Measurements from ENCODE around the gene RFX2.
"Not testable (repeated sequence)": the region's sequence is repeated elsewhere in the genome, so short reads cannot be mapped to it uniquely, and the experiment has no call there.

Gene RFX2

DNA sequence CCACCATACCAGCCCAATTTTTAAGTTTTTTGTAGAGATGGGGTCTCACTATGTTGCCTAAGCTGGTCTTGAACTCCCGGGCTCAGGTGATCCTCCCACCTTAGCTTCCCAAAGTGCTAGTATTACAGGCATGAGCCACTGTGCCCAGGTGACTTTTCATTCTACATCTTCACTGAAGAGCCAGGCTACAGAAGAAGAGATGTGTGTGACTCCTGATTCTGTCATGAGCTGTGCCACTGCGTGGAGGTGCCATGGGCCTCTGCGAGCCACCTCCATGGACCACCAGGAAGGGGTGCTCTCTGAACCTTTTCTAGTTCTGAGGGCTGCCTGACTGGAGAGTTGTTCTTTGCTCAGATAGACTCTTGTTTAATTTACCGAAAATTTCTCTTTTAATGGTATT lies 75.8 kb downstream of the RFX2 start:
- no peak for DNase-seq

DNA sequence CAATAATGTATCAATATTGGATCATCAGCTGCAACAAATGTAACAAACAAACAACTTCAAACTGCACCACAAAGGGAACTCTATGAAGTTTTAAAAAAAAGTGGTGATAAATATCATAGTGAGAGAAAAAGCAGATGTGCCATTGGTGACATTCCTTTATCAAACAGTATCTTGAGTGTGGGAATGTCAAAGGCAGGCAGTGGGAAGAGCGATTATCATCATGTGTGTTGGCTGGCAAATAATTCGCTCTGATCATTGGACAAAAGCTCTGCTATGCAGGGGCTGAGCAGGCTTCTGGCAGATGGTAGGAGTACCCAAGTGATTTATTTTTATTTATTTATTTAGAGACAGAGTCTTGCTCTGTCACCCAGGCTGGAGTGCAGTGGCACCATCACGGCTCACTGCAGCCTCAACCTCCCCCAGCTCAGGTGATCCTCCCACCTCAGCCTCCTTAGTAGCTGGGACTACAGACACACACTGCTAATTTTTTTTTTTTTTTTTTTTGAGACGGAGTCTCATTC lies 76.5 kb downstream of the RFX2 start:
- no peak for DNase-seq

DNA sequence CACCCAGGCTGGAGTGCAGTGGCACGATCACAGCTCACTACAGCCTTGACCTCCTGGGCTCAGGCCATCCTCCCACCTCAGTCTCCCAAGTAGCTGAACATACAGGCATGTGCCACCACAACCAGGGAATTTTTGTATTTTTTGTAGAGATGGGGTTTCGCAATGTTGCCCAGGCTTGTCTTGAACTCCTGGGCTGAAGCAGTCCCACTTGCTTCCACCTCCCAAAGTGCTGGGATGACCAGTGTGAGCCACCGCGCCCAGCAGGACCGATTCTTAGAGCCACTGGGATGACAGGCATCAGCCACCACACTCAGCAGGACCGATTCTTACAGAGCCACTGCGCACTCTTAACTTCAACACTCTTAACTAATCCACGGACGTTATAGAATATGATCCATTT lies 77.5 kb downstream of the RFX2 start:
- no peak for DNase-seq

DNA sequence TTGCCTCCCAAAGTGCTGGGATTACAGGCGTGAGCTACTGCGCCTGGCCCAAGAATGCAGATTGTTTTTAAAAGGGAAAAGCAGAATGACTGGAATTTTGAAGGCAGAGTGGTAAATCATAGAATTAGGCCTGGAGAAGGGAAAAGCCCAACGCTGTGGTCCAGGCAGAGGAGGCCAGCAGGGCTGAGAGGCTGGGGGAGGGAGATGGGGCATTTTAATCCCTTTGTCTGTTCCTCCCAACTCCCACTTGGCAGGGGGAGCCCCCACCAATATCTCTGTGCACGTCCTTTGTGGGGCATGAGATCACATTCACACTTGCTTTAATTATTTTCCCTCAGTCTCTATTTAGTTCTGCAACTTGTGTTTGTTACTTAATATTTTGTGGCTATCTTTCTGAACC lies 77.9 kb downstream of the RFX2 start:
- DNase-seq: no peak

DNA sequence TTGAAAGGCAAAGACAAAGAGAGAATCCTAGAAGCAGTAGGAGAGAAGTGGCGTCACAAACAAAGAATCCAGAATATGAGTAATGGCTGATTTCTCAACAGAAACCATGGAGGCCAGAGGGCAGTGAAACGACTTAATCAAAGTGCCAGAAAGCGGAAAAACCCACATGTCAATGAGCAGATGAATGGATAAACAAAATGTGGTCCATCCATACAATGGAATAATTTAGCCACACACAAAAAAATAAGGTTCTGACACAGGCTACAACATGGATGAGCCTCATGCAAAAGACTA lies 80.1 kb downstream of the RFX2 start:
- DNase-seq: no peak

DNA sequence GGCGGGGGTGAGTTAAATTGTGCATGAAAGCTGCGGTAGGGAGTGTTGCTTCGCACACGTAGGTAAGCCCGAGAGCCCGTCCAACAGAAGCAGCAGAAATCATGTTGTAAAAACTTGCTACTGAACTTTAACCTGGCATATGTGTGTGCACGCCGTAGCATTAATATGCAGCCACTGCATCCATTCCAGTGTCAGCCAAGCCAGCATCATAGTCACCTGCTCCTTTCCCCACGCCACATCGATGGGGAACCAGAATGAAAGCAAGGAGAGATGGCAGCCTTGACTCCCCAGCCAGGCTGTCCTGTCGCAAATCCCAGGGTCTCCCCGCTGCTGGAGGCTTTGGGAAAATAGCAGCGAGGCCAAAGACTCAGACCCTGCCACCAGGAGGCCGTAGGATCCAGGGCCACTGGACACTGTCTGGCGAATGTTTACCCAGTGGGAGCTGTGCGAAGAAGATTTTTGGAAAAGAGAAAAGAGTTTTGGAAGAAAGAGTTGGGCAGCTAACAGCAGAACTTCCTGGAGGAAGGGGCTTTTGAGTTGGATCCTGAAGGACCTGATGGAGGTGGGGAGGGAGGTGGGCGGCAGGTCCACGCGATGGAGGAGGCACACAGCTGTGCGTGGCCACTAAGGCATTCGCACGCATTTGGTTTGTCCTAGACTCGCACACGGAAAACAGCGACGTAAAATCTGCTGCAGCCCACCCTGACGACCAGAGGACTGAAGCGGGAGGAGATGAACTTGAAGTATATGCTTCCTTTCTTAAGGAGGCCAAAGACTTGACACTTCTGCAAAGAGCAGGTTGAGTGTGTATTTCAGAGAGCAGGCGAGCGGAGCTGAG lies 83.7 kb downstream of the RFX2 start:
- no peak for DNase-seq

DNA sequence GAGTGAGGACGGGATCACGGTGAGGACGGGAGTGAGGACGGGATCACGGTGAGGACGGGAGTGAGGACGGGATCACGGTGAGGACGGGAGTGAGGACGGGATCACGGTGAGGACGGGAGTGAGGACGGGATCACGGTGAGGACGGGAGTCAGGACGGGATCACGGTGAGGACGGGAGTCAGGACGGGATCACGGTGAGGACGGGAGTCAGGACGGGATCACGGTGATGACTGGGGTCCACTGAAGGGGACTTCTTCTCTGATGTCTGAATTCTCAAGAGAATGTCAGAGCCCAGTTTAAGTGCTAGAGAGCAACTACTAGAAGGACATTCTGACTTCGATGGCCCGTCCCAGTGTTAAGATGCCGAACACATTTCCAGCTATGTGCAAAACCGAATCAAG lies 85.5 kb downstream of the RFX2 start:
- DNase-seq: not testable (repeated sequence)

DNA sequence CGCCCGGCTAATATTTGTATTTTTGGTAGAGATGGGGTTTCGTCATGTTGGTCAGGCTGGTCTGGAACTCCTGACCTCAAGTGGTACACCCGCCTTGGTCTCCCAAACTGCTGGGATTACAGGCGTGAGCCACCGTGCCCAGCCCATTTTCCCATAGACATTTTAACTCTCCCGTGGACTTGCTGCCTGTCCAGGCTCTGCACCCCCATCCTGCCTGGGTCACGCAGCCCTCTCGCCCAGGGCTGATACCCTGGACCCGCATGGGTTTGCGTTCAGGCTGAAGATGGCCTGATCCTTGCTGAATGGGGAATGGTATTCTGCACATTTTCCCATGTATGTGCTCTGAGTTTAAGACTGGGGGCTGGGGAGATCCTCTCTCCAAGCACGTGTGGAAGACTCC lies 86.4 kb downstream of the RFX2 start:
- DNase-seq: no peak

DNA sequence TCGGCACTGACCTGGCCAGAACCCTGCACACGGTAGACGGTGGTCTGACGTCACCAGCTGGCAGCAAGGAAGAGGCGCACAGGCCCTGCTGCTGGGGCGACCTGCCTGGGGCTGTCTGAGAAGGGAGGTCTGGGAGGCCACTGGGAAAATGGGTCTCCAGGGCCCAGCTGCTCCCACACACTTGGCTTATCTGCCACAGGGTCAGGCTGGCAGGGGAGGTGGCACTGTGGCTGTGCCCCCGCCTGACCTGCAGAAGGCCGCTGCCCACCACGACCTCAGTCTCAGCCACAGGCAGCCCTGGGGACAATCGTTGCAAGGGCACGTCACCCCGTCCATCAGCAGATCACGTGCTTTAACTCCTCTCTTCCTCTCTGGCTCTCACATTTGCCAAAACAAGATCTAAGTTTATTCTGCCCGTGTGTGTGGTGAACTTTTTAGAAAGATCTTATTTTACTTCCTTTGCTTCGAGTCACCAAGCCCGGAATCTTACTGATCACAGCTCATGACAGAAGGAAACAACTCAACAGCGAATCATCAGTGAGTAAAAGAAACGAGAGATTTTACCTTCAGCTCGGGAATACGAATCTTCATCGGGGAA lies 87.1 kb downstream of the RFX2 start:
- no peak for DNase-seq

DNA sequence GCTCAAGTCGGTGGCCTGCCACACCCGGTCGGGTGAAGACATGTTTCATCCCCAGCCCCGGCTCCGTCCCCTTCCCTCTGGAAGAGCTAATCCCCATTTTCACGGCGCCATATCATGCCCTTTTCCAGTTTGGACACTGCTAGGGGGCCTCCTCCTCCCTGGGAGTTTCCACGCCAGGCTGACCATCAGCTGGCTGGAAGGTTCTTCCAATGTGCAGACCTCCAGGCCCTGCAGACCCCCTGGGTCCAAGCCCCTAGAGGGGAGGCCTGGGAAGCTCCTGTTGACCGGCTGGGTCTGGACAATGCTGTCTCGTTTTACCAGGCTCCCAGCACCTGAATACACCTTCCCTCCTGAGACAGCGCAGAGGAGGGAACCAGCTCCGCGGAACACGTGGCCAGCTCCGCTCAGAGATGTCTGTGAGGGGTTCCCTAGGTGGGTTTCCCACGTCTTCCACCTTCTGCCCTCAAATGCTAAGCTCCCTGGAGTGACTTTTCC lies 87.7 kb downstream of the RFX2 start:
- DNase-seq: no peak

DNA sequence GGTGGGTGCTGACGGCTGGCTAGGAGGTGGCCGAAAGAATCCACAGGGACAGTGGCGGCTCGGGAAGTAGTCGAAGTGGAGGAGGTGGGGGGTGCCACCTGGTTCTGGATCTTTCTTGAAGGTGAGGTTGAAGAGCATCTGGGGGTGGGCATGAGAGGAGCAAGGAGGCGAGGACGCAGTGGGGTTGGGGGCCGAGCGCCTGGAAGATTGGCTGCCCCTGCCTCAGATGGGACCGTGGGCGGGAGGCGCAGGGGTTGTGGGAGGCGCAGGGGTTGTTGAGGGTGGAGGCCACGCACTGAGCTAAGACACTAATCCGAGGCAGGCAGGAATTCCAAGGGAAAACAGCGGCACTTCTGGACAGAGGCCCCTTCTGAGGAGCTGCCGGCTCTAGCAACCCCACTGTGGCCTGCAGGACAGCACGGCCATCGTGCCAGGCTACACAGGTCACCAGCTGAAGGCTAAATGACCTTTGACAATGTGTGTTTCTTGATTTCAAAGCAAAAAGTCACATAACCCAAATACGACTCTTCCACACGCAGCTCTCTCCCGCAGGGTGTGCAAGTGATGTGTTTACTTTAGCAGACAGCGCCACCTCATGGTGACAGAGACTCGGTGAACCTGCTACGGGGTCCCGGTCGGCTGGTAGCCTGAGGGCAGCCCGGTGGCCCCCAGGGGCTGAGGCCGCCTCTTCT lies 88.3 kb downstream of the RFX2 start:
- DNase-seq: peak; percentile 94

DNA sequence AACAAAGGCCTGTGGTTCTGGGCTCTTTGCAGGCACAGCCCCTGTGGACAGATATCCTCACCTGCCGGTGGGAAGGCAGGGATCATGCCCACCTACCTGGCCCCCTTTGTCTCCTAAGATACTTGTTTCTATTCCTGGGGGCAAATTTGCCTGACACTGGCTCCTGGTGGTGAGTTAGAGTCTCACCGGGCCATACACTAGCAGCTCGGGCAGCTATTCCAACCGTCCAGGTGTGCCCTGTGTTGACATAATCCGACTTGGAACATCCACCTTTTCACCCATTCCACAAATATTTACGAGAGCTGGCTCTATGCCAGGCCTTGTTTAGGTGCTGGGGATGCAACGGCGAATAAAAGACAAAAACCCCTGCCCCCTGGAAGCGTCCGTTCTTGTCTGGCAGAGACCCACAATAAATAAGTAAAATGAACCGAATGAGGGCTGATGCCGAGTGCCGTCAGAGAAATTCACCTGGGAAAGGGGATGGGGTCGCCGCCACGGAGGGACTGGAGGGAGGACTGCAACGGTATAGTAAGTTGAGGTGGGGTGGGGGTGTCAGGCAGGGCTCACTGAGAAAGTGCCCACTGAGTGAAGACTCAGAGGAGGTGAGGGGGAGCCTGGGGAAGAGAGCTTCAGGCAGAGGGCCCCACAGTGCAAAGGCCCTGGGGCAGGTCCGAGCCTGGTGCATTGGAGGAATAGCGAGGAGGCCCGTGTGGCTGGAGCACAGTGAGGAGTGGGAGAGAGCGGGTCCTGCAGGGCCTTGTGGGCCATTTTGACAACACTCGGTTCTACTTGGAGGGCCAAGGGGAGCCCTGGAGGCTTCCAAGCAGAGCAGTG lies 89.1 kb downstream of the RFX2 start:
- DNase-seq: peak; percentile 98

DNA sequence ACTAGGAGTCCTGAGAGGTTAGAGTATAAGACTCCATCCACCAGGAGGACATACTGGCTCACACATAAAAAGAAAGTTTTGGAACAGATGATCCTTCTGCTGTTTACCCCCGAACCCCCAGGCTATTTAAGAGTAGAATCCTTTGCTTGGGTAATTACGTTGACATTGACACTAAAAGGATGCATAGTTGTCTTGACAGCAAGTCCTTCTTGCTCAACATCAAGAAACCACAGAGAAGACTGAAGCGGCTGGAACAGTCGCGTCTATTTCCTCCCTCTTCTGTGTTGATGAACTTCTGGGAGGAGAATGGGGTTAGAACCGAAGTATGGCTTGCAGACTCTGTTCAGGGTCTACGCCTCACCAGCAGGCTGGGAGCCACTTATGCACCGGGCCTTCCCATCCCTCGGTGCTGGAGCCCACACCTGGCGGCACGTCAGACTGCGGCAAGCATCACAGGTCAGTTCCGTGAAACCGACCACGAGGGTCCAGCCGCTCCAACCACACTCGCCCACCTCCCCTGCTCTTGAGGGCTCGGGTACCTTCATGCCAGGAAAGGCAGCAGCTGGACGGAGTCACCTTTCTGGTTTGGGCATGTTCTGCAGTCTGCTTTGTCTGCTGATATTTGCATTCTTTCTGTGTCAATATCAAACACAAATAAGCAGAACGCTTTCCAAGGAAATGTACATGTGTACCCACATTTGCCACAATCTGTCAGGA lies 90.0 kb downstream of the RFX2 start:
- DNase-seq: peak; percentile 92

DNA sequence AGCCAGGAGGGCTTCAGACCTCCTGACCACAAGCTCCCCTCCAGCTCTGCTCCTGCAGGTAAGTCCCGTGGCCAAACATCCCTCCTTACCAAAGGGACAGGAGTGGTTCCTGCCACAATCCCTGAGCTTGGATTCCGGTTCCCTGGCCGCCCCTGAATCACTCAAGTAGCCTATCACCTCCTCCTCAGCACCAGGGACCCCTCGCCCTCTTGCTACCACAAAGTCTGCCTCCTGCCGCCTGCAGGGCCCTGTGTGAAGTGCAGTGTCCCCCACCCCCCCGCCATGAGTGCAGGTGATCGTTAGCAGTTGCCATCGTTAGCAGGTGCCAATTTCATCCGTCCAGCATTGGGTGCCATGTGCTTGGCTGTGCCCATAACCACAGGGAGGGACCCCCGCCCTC lies 91.5 kb downstream of the RFX2 start:
- peak; percentile 39 for DNase-seq

DNA sequence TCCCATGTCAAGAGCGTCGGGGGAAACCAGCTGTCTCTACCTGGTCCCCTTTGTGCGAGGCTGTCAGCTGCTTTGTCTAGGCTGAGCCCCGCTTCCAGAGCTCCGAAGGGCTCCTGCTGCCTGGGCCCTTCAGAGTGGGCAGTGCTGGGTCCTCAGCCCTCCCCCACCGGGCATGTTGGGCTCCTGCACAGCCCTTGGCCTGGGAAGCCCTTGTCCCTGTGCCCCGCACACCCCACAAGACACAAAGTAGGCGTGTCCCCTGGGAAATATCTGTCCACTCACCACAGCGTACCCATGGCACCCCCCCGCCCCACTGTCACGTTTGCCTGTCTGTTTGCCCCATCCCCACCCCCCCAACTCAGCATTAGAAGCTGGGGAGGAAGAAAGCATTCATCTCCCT lies 92.7 kb downstream of the RFX2 start:
- no peak for DNase-seq

DNA sequence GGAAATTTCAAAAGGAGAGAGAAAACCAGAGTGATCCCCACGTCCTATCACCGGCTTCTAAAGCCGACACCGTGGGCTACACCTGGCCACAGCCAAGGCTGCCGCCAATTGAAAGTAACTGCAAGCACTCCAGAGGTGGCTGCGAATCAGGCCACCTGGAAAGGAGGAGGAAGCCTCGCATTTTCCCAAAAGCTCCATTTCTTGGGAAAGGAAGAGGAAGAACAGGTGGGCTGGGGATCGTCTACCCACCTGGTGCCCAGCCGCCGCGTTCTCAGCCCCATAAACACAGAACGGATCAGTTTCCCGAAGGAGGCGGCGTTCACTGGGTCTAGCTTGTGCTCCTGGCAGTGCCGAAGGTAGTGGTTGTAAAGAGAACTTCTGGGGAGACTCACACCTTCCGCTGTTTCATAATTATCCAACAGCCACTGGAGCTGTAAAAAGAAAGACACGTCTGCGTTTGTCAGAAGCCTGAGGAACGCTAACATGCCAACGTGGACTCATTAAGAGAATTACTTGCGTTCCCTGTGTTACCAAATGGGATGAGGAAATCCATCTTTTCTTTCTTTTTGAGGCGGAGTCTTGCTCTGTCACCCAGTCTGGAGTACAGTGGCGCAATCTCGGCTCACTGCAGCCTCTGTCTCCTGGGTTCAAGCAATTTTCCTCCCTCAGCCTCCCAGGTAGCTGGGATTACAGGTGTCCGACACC lies 94.3 kb downstream of the RFX2 start:
- no peak for DNase-seq

DNA sequence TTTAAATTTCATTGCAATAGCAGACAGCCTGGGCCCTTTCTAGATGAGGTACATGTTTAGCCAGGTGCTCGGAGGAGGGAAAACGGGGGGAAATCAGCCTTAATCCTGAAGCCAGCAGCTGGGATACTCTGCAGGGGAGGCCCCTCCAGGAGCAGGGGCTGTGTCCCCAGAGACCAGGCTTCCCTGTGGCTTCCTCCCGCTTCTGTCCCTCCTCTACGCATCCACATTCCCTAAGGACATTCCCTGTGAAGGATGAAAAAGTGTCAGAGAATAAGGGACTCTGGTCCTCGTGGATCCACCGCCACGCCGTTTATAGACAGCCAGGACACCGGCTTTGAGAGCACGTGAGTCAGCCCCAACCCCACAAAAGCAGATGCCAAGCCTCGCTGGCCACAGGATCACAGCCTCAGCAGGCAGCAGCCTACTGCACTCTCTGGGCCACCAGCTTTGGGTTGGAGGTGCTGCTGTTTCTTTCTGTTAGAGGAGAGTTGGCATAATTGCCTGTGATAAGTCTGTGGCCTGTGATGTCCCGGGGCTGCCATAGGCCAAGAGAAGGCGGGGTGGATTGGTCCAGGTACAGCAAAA lies 95.7 kb downstream of the RFX2 start:
- no peak for DNase-seq

DNA sequence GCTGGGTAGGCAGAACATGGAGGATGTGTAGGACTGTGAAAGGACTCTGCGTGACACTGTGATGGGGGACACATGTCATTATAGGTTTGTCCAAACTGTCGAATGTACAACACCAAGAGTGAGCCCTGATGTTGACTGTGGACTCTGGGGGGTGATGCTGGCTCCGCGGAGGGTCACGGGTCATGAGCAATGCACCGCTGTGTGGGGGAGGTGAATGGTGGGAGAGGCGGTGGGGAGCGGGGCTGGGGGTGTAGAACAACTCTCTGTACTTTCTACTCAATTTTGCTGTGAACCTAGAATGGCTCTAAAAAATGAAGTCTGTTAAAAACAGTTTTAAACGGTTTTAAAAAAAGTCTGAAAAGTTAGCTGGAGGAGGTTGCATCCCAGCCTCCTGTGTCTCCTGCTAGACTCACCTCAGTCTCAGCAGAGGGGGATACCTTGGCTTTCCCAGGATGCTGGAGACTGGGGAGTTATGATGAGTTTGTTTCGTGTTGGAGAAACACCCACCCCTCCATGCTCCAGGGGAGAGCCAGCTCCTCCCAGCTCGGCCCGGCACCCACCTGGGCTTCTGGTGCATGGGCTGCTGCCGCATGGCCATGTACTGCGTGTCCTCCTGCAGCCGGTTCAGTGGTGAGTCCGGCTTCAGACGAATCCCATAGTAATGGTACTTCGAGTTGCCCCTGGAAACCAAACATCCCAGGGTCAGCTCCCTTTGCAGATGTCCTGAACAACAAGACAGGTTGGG lies 97.7 kb downstream of the RFX2 start:
- no peak for DNase-seq

DNA sequence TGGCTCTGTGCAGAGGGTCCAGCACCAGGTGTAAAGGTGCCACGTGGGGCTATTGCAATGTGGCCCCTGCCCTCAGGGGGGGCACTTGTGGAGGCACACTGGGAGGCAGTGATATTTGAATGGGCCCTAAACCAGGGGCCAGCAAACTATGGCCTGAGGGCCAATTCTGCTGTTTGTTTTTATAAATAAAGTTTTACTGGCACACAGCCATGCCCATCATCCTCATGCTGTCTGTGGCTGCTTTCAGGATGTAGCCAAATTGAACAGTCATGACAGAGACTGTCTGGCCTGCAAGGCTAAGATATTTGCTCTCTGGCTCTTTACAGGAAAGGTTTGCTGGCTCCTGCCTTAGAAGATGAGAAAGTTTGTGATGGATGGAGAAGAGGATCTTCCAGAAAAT lies 98.5 kb downstream of the RFX2 start:
- peak; percentile 61 for DNase-seq

DNA sequence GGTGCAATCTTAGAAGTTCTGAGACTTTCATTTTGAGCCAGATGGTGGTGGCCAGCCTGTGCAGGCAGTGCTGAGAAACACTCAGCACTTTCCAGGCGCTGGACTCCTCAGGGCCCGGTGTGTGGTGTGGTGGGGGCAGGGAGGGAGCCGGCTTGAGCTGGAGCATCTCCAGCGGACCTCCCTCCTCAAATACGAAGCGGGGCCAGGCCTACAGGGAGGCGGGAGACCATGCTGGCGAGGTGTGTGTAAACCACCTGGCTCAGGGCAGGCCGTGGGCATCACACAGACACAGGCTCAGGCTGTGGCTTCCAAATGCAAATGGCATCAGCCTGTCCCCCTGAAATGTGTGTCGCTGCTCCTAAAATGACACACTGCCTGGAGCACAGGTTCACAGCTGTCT lies 99.1 kb downstream of the RFX2 start:
- peak; percentile 33 for DNase-seq

DNA sequence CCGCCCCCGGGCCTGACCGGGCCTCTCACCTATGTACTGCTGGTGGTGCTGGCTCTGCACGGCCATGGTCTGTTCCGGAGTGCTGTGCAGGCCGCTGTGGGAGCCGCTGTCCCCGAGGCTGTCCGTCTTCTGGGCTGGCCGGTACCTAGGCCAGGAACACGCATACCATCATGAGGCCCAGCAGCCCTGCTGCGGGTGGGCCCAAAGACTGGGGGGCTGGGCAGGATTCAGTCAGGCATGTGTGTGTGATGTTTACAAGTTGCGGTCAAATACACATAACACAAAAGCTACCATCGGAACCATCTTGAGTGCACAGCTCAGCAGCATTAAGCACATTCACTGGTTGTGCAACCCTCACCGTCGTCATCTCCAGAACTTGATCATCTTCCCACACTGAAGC lies 100.2 kb downstream of the RFX2 start:
- no peak for DNase-seq
